HCT116 (cell line): ENCODE results near the gene SLC47A1.
A peak's percentile ranks its signal among the peaks of the same experiment; 100 is the strongest.

Source experiments
- ATF3 ChIP-seq: IDR thresholded peaks from 2 replicates; pipeline ENCODE4 v1.6.1; 2012
- CTCF ChIP-seq, 3 experiments: fragments of 200-600 bp in 1 of 3; sonication (generic) in 1 of 3; IDR thresholded peaks in 2 of 3; conservative IDR thresholded peaks in 1 of 3; 2 replicates each; pipeline ENCODE4 v1.5.1; 2012 to 2017; ENCODE audit warnings: low read depth in 2 of 3, low read length in 2 of 3, antibody characterized with exemption in 1 of 3, borderline replicate concordance in 1 of 3, control low read depth in 1 of 3, mild to moderate bottlenecking in 1 of 3, mixed read lengths in 1 of 3, mixed run types in 1 of 3, moderate library complexity in 1 of 3; ENCODE audit not compliant: insufficient read depth in 1 of 3
- EZH2 ChIP-seq: fragments of 200-600 bp; sonication (generic); IDR thresholded peaks from 2 replicates; pipeline ENCODE4 v1.6.1; 2017; ENCODE audit warnings: antibody characterized with exemption, mixed run types
- EZH2phosphoT487 ChIP-seq: fragments of 200-600 bp; IDR thresholded peaks from 2 replicates; pipeline ENCODE4 v1.6.1; 2018; ENCODE audit warnings: antibody characterized with exemption, borderline replicate concordance
- FOSL1 ChIP-seq: IDR thresholded peaks from 2 replicates; pipeline ENCODE4 v1.6.1; 2012; ENCODE audit warnings: low read depth
- JUND ChIP-seq: IDR thresholded peaks from 2 replicates; pipeline ENCODE4 v1.6.1; 2012
- POLR2A ChIP-seq: IDR thresholded peaks from 2 replicates; pipeline ENCODE4 v1.7.0; 2011; ENCODE audit warnings: borderline replicate concordance; ENCODE audit not compliant: insufficient read depth, insufficient read length; ENCODE audit errors: extremely low read depth
- SP1 ChIP-seq: IDR thresholded peaks from 2 replicates; pipeline ENCODE4 v1.6.1; 2012; ENCODE audit warnings: low read depth
- TCF7L2 ChIP-seq: IDR thresholded peaks from 2 replicates; pipeline ENCODE4 v1.7.0; 2011; ENCODE audit warnings: borderline replicate concordance, inconsistent platforms; ENCODE audit not compliant: insufficient read depth, insufficient read length; ENCODE audit errors: extremely low read depth
- ZBTB33 ChIP-seq: IDR thresholded peaks from 2 replicates; pipeline ENCODE4 v1.6.1; 2011; ENCODE audit warnings: mild to moderate bottlenecking, low read length, moderate library complexity; ENCODE audit not compliant: insufficient replicate concordance; ENCODE audit errors: extremely low read depth

- no peak for TF ChIP-seq TCF7L2
- TF ChIP-seq POLR2A: no peak
- no peak for TF ChIP-seq EZH2
- TF ChIP-seq CTCF (IDR thresholded peaks at IDR 0.05 in 2 of 3, conservative IDR thresholded peaks at IDR 0.05 in 1 of 3; ENCODE audit: borderline replicate concordance in 1 of 3, insufficient read depth in 1 of 3, low read depth in 2 of 3, low read length in 2 of 3): peak in 1 of 3 experiments; percentile 28; a peak in 1 of 6 replicates
- TF ChIP-seq ATF3: no peak
- no peak for TF ChIP-seq JUND
- no peak for TF ChIP-seq FOSL1
- no peak for TF ChIP-seq SP1
- no peak for TF ChIP-seq EZH2phosphoT487
- TF ChIP-seq ZBTB33: no peak
These were observed 12.8 kb downstream of the SLC47A1 start for GRCh38 chr17:19546289-19547065.
